IMR-90 (cell line): Measurements from ENCODE around the gene THOC6. TPM values are rescaled to one million over a fixed set of nuclear protein-coding genes. Genes with fewer than 3 reads are reported as not detected.

Experiments used
- ATAC-seq: fragments of 200-7000 bp; cut with Tn5 transposase; 2 replicates; pipeline ENCODE4 v1.9.1; 2020; ENCODE audit warnings: low read depth, mild to moderate bottlenecking, moderate library complexity
- BruUV-seq: library from RNA; stranded (reverse); fragments of 400-500 nt; replicated peaks from 2 replicates; lab custom pipeline; 2021; lab: Mats Ljungman, UMichigan
- CTCF ChIA-PET: fragments of 300-600 bp; formaldehyde crosslinking; extraction: SDS; loops from one replicate; lab custom pipeline; 2021; ENCODE audit warnings: antibody characterized with exemption; lab: Yijun Ruan, JAX
- POLR2A ChIA-PET: fragments of 300-600 bp; sonication (Branson Sonifier 250); formaldehyde crosslinking; loops from one replicate; lab custom pipeline; 2022; ENCODE audit warnings: antibody characterized with exemption; ENCODE audit not compliant: unreplicated experiment; lab: Charles Lee
- DNase-seq: peaks from one replicate; pipeline ENCODE4 v3.0.0; 2013
- H2AFZ ChIP-seq: replicated peaks from 2 replicates; pipeline ENCODE3; 2013; ENCODE audit warnings: low read length, mild to moderate bottlenecking; ENCODE audit not compliant: poor library complexity
- H2AK5ac ChIP-seq: 2 replicates; pipeline ENCODE4 v1.6.1; 2013; ENCODE audit warnings: low read depth, low read length, inconsistent platforms
- H2AK9ac ChIP-seq: replicated peaks from 2 replicates; pipeline ENCODE3; 2013; ENCODE audit warnings: mild to moderate bottlenecking, low read depth, low read length, moderate library complexity; ENCODE audit not compliant: poor library complexity
- H2BK120ac ChIP-seq: 2 replicates; pipeline ENCODE4 v1.6.1; 2013; ENCODE audit warnings: low read depth, low read length, inconsistent platforms
- H2BK15ac ChIP-seq: 3 replicates; pipeline ENCODE4 v1.6.1; 2013; ENCODE audit warnings: low read depth, low read length, inconsistent platforms
- H2BK20ac ChIP-seq: 2 replicates; pipeline ENCODE4 v1.6.1; 2013; ENCODE audit warnings: low read depth, mild to moderate bottlenecking, inconsistent platforms, low read length, moderate library complexity
- H2BK5ac ChIP-seq: 2 replicates; pipeline ENCODE4 v1.6.1; 2013; ENCODE audit warnings: mild to moderate bottlenecking, low read depth, low read length, inconsistent platforms; ENCODE audit not compliant: poor library complexity, severe bottlenecking
- H3K14ac ChIP-seq: replicated peaks from 2 replicates; pipeline ENCODE4 v1.6.1; 2013; ENCODE audit warnings: low read depth, low read length, inconsistent platforms
- H3K18ac ChIP-seq: 2 replicates; pipeline ENCODE4 v1.6.1; 2013; ENCODE audit warnings: low read depth, low read length, control low read depth
- H3K23ac ChIP-seq: 2 replicates; pipeline ENCODE4 v1.6.1; 2013; ENCODE audit warnings: low read depth, low read length, inconsistent platforms
- H3K27ac ChIP-seq: 2 replicates; pipeline ENCODE4 v1.5.1; 2013; ENCODE audit warnings: mild to moderate bottlenecking, control low read depth, low read length; ENCODE audit not compliant: insufficient read depth
- H3K27me3 ChIP-seq: 2 replicates; pipeline ENCODE4 v1.6.1; 2013; ENCODE audit warnings: low read length; ENCODE audit not compliant: control insufficient read depth, insufficient read depth
- H3K36me3 ChIP-seq: 2 replicates; pipeline ENCODE4 v1.6.1; 2013; ENCODE audit warnings: low read length, mixed read lengths; ENCODE audit not compliant: control insufficient read depth, insufficient read depth
- H3K4ac ChIP-seq: 2 replicates; pipeline ENCODE4 v1.6.1; 2013; ENCODE audit warnings: low read depth, low read length, inconsistent platforms
- H3K4me1 ChIP-seq: 2 replicates; pipeline ENCODE4 v1.6.1; 2013; ENCODE audit warnings: low read length, mixed read lengths; ENCODE audit not compliant: control insufficient read depth, insufficient read depth
- H3K4me2 ChIP-seq: 2 replicates; pipeline ENCODE4 v1.6.1; 2013; ENCODE audit warnings: low read depth, mild to moderate bottlenecking, control low read depth, low read length, moderate library complexity
- H3K4me3 ChIP-seq: 2 replicates; pipeline ENCODE4 v1.5.1; 2013; ENCODE audit warnings: low read depth, mild to moderate bottlenecking, control low read depth, low read length, moderate library complexity; ENCODE audit not compliant: insufficient read depth
- H3K56ac ChIP-seq: 2 replicates; pipeline ENCODE4 v1.6.1; 2013; ENCODE audit warnings: low read length, inconsistent platforms; ENCODE audit not compliant: insufficient read depth; ENCODE audit errors: extremely low read depth
- H3K79me1 ChIP-seq, 2 experiments: 2 replicates each; pipeline ENCODE4 v1.6.1; 2013; ENCODE audit warnings: low read length in 2 of 2, inconsistent platforms in 1 of 2, low read depth in 1 of 2
- H3K9ac ChIP-seq: 2 replicates; pipeline ENCODE4 v1.6.1; 2013; ENCODE audit warnings: low read depth, low read length, control low read depth
- H3K9me1 ChIP-seq: 2 replicates; pipeline ENCODE4 v1.6.1; 2013; ENCODE audit warnings: low read length, inconsistent platforms; ENCODE audit not compliant: insufficient read depth
- H3K9me3 ChIP-seq: 2 replicates; pipeline ENCODE4 v1.6.1; 2013; ENCODE audit warnings: low read length; ENCODE audit not compliant: control insufficient read depth, insufficient read depth
- H4K20me1 ChIP-seq: 2 replicates; pipeline ENCODE4 v1.6.1; 2013; ENCODE audit warnings: low read length, inconsistent platforms; ENCODE audit not compliant: insufficient read depth
- H4K5ac ChIP-seq: 2 replicates; pipeline ENCODE4 v1.6.1; 2013; ENCODE audit warnings: mild to moderate bottlenecking, low read depth, low read length, control low read depth
- H4K8ac ChIP-seq, 2 experiments: 2 replicates each; pipeline ENCODE4 v1.6.1; 2013; ENCODE audit warnings: low read depth in 2 of 2, low read length in 2 of 2, control low read depth in 1 of 2, inconsistent platforms in 1 of 2
- H4K91ac ChIP-seq: 2 replicates; pipeline ENCODE4 v1.6.1; 2013; ENCODE audit warnings: low read depth, low read length, inconsistent platforms; ENCODE audit not compliant: insufficient read depth
- FOS ChIP-seq: fragments of 150-350 bp; IDR thresholded peaks from 2 replicates; pipeline ENCODE4 v1.6.1; 2016; ENCODE audit warnings: low read depth, low read length
- MXI1 ChIP-seq: IDR thresholded peaks from 2 replicates; pipeline ENCODE4 v1.6.1; 2012; ENCODE audit warnings: low read depth, mild to moderate bottlenecking, low read length, moderate library complexity, borderline replicate concordance
- RAD21 ChIP-seq: IDR thresholded peaks from 2 replicates; pipeline ENCODE4 v1.6.1; 2012; ENCODE audit warnings: low read length, improper control_type of control experiment
- WGBS, 2 experiments: methylation state at CpG; one replicate each; pipeline versions ENCODE4 v1.1.5 to v1.1.7; 2013; ENCODE audit warnings: missing lambda C conversion rate in 2 of 2; ENCODE audit not compliant: insufficient read length in 1 of 2; ENCODE audit errors: extremely low coverage in 2 of 2; 5-methylcytosine and 5-hydroxymethylcytosine counted together
- dilution Hi-C: fragments of 300-500 bp; cut with HindIII; formaldehyde crosslinking; loops from one replicate; pipeline ENCODE4 v1.14.3; 2018; ENCODE audit warnings: low sequenced_read_pairs; ENCODE audit not compliant: unreplicated experiment
- in situ Hi-C: fragments of 300-500 bp; cut with MboI; formaldehyde crosslinking; loops from 3 replicates; pipeline ENCODE4 v1.14.3; 2019; ENCODE audit warnings: low sequenced_read_pairs, inconsistent platforms, mixed read lengths
- intact Hi-C: fragments of 100-400 bp; cut with micrococcal nuclease; formaldehyde crosslinking; loops from 2 replicates; pipeline ENCODE4 v1.10.0; 2022
- polyA plus RNA-seq, 3 experiments: library from polyadenylated mRNA; depleted of rRNA; stranded (reverse); fragments of >200 nt; gene quantifications; 2 replicates each; pipeline ENCODE4 v1.2.3, GENCODE V29; 2012; ENCODE audit warnings: low replicate concordance in 1 of 3
- total RNA-seq: library from RNA; depleted of rRNA; stranded (reverse); fragments of >200 nt; gene quantifications from 2 replicates; pipeline ENCODE4 v1.2.3, GENCODE V29; 2012
- TF ChIP-seq, protein P1 (sequence below): fragments of 150-350 bp; IDR thresholded peaks from 2 replicates; pipeline ENCODE4 v1.6.1; 2016; ENCODE audit warnings: low read depth, mild to moderate bottlenecking, low read length, moderate library complexity, borderline replicate concordance

The THOC6 gene
- total and polyA plus RNA-seq, 2 of the 4 experiments (the other 2 are of a cell fraction), result 16.8 to 23.1 TPM

- TF ChIP-seq, protein P1, sequence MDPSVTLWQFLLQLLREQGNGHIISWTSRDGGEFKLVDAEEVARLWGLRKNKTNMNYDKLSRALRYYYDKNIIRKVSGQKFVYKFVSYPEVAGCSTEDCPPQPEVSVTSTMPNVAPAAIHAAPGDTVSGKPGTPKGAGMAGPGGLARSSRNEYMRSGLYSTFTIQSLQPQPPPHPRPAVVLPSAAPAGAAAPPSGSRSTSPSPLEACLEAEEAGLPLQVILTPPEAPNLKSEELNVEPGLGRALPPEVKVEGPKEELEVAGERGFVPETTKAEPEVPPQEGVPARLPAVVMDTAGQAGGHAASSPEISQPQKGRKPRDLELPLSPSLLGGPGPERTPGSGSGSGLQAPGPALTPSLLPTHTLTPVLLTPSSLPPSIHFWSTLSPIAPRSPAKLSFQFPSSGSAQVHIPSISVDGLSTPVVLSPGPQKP, result no peak
Measured at GRCh38 chr16:3046641-3047386, 23.0 kb downstream of the THOC6 start (continued).

- Histone ChIP-seq H4K20me1 (no peaks in the 10 kb centered on the region), H2BK15ac (no peak overlapping the region), H2AFZ (no peak overlapping the region), H2AK5ac (no peak overlapping the region), H3K27ac (no peak overlapping the region), H3K9me3 (no peaks in the 10 kb centered on the region; the same call in 1 of the 2 replicates), H3K79me1 (no peaks in the 10 kb centered on the region), H3K27me3 (peaks cover 67% of the 10 kb centered on the region), H3K56ac (no peak overlapping the region), H3K9ac (no peak overlapping the region), H2BK5ac (no peak overlapping the region), H3K4me1 (no peaks in the 10 kb centered on the region; the same call in 1 of the 2 replicates), H2BK120ac (no peak overlapping the region), H4K8ac (no peak overlapping the region), H3K18ac (no peak overlapping the region), H3K4me3 (no peak overlapping the region), H2BK20ac (no peak overlapping the region), H4K5ac (no peak overlapping the region), H3K36me3 (no peaks in the 10 kb centered on the region), H3K14ac (no peak overlapping the region), H2AK9ac (no peak overlapping the region), H3K23ac (no peak overlapping the region), H3K9me1 (no peaks in the 10 kb centered on the region), H3K4me2 (no peak overlapping the region), H4K91ac (no peak overlapping the region), H3K4ac (no peak overlapping the region)
- ChIA-PET CTCF (interaction anchor here (0.6 to 2.0 kb wide), 3 partner anchors 12 to 54 kb away, joined by 3 to 7 read pairs (median 4); no protein-coding TSS in a partner anchor), POLR2A (no interaction called here)
- ATAC-seq (no peak), DNase-seq (no peak)
- BruUV-seq, result no TSS peak
- dilution Hi-C loops, result no loop called here
- in situ Hi-C loops, result no loop called here
- TF ChIP-seq, protein P1, result no peak
- TF ChIP-seq MXI1, result no peak
- TF ChIP-seq FOS, result no peak
- TF ChIP-seq RAD21, result no peak
- intact Hi-C loops, result no loop called here
- WGBS, 2 experiments, result 10% methylated on average over 2 of the region's 13 CpGs; no CpG with 5 or more reads in 1 of the 2 experiments
Measured at GRCh38 chr16:3047387-3047720, 23.5 kb downstream of the THOC6 start.
